SK-N-SH (cell line): ENCODE measurements around the gene ADCY10. TPM values are rescaled to one million over a fixed set of nuclear protein-coding genes. Genes with fewer than 3 reads are reported as not detected.

ENCODE experiments used
- CTCF ChIA-PET: fragments of 300-600, 350-600 bp; formaldehyde crosslinking; extraction: SDS; loops from one replicate; lab custom pipeline; 2021; lab: Yijun Ruan, JAX
- POLR2A ChIA-PET: fragments of 350-600 bp; sonication (Branson Sonifier 250); formaldehyde crosslinking; extraction: SDS; loops from one replicate; lab custom pipeline; 2020; ENCODE audit warnings: antibody characterized with exemption, inconsistent platforms; lab: Yijun Ruan, JAX
- DNase-seq: peaks from one replicate; pipeline ENCODE4 v3.0.0; 2012
- H2AFZ ChIP-seq: fragments of 200-600 bp; sonication (generic); 2 replicates; pipeline ENCODE4 v1.8.1; 2016; ENCODE audit warnings: antibody characterized with exemption, mild to moderate bottlenecking, low read depth
- H3F3A ChIP-seq: fragments of 200-600 bp; sonication (generic); replicated peaks from 2 replicates; pipeline ENCODE3; 2016; ENCODE audit warnings: antibody characterized with exemption, mild to moderate bottlenecking; ENCODE audit not compliant: insufficient read depth
- H3K27ac ChIP-seq, 2 experiments: fragments of 200-500 bp in 1 of 2; fragments of 200-600 bp in 1 of 2; sonication (Bioruptor generic) in 1 of 2; sonication (generic), shearing (Covaris generic) in 1 of 2; 2 replicates each; pipeline versions ENCODE4 v1.5.1 to v1.6.1; 2014 to 2016; ENCODE audit warnings: low read depth in 2 of 2, inconsistent platforms in 1 of 2, low read length in 1 of 2, mild to moderate bottlenecking in 1 of 2, mixed read lengths in 1 of 2
- H3K27me3 ChIP-seq: fragments of 200-600 bp; sonication (generic), shearing (Covaris generic); 2 replicates; pipeline ENCODE4 v1.6.1; 2016; ENCODE audit warnings: mixed run types; ENCODE audit not compliant: insufficient read depth
- H3K36me3 ChIP-seq, 2 experiments: fragments of 200-500 bp in 1 of 2; fragments of 200-600 bp in 1 of 2; sonication (Bioruptor generic) in 1 of 2; sonication (generic) in 1 of 2; replicated peaks in 1 of 2; 2 replicates each; pipeline versions ENCODE3 to v1.5.1; 2014 to 2016; ENCODE audit warnings: low read length in 1 of 2, mild to moderate bottlenecking in 1 of 2; ENCODE audit not compliant: insufficient read depth in 2 of 2, control insufficient read depth in 1 of 2
- H3K4me1 ChIP-seq, 2 experiments: fragments of 200-500 bp in 1 of 2; fragments of 200-600 bp in 1 of 2; sonication (Bioruptor generic) in 1 of 2; sonication (generic), shearing (Covaris generic) in 1 of 2; 2 replicates each; pipeline versions ENCODE4 v1.5.1 to v1.6.1; 2014 to 2016; ENCODE audit warnings: low read depth in 1 of 2, low read length in 1 of 2, mixed run types in 1 of 2; ENCODE audit not compliant: insufficient read depth in 2 of 2, control insufficient read depth in 1 of 2
- H3K4me2 ChIP-seq: fragments of 200-600 bp; sonication (generic), shearing (Covaris generic); 2 replicates; pipeline ENCODE4 v1.6.1; 2017; ENCODE audit warnings: mixed run types
- H3K4me3 ChIP-seq, 2 experiments: fragments of 200-500 bp in 1 of 2; fragments of 200-600 bp in 1 of 2; sonication (Bioruptor generic) in 1 of 2; sonication (generic), shearing (Covaris generic) in 1 of 2; 2 replicates each; pipeline versions ENCODE4 v1.5.1 to v1.8.1; 2014 to 2016; ENCODE audit warnings: low read depth in 2 of 2, inconsistent platforms in 1 of 2, low read length in 1 of 2, mild to moderate bottlenecking in 1 of 2, mixed read lengths in 1 of 2, moderate library complexity in 1 of 2
- H3K79me2 ChIP-seq: fragments of 200-600 bp; sonication (generic); 2 replicates; pipeline ENCODE4 v1.8.1; 2017; ENCODE audit warnings: mild to moderate bottlenecking; ENCODE audit not compliant: insufficient read depth
- H3K9ac ChIP-seq: fragments of 200-600 bp; sonication (generic); 2 replicates; pipeline ENCODE4 v1.6.1; 2017; ENCODE audit warnings: mixed run types
- H3K9me2 ChIP-seq: fragments of 200-600 bp; sonication (generic); 2 replicates; pipeline ENCODE4 v1.6.1; 2017; ENCODE audit warnings: mixed run types
- H3K9me3 ChIP-seq: fragments of 200-600 bp; sonication (generic); 2 replicates; pipeline ENCODE4 v1.6.1; 2017; ENCODE audit warnings: mixed run types, mild to moderate bottlenecking, moderate library complexity
- H4K20me1 ChIP-seq: fragments of 200-600 bp; sonication (generic); 2 replicates; pipeline ENCODE4 v1.6.1; 2017; ENCODE audit warnings: mild to moderate bottlenecking, mixed run types; ENCODE audit not compliant: insufficient read depth
- CHD2 ChIP-seq: fragments of 150-350 bp; IDR thresholded peaks from 2 replicates; pipeline ENCODE4 v1.6.1; 2018; ENCODE audit warnings: low read length; ENCODE audit not compliant: partially characterized antibody
- EZH2phosphoT487 ChIP-seq: fragments of 200-600 bp; sonication (generic); IDR thresholded peaks from 2 replicates; pipeline ENCODE4 v1.6.1; 2017; ENCODE audit warnings: low read depth, mixed run types, mild to moderate bottlenecking, antibody characterized with exemption, moderate library complexity, borderline replicate concordance
- FOSL2 ChIP-seq: IDR thresholded peaks from 2 replicates; pipeline ENCODE4 v1.4.0; 2012; ENCODE audit warnings: low read depth, mild to moderate bottlenecking, moderate library complexity, borderline replicate concordance
- FOXJ3 ChIP-seq: sonication (generic); formaldehyde crosslinking; IDR thresholded peaks from 2 replicates; pipeline ENCODE4 v1.5.1; 2020; ENCODE audit warnings: mild to moderate bottlenecking, missing genetic modification reagents
- FOXM1 ChIP-seq: IDR thresholded peaks from 2 replicates; pipeline ENCODE4 v1.4.0; 2012; ENCODE audit warnings: low read depth, mild to moderate bottlenecking
- GABPA ChIP-seq: IDR thresholded peaks from 2 replicates; pipeline ENCODE4 v1.4.0; 2012; ENCODE audit warnings: low read depth, mild to moderate bottlenecking
- MEF2A ChIP-seq: IDR thresholded peaks from 2 replicates; pipeline ENCODE4 v1.4.0; 2012; ENCODE audit warnings: low read depth, borderline replicate concordance
- MXI1 ChIP-seq: IDR thresholded peaks from 2 replicates; pipeline ENCODE4 v1.6.1; 2012; ENCODE audit warnings: mild to moderate bottlenecking, low read depth, low read length, improper control_type of control experiment
- NRF1 ChIP-seq: IDR thresholded peaks from 2 replicates; pipeline ENCODE4 v1.6.1; 2012; ENCODE audit warnings: low read depth, mild to moderate bottlenecking, low read length
- RAD21 ChIP-seq: IDR thresholded peaks from 2 replicates; pipeline ENCODE4 v1.6.1; 2012; ENCODE audit warnings: mild to moderate bottlenecking, low read length
- RFX5 ChIP-seq: IDR thresholded peaks from 2 replicates; pipeline ENCODE4 v1.6.1; 2012; ENCODE audit warnings: mild to moderate bottlenecking, improper control_type of control experiment, low read length
- RXRA ChIP-seq: IDR thresholded peaks from 2 replicates; pipeline ENCODE4 v1.4.0; 2012; ENCODE audit warnings: low read depth, mild to moderate bottlenecking, borderline replicate concordance
- SIN3A ChIP-seq: IDR thresholded peaks from 2 replicates; pipeline ENCODE4 v1.6.1; 2012; ENCODE audit warnings: low read depth, mild to moderate bottlenecking, low read length, moderate library complexity, borderline replicate concordance
- SMC3 ChIP-seq: IDR thresholded peaks from 2 replicates; pipeline ENCODE4 v1.6.1; 2012; ENCODE audit warnings: low read depth, low read length, improper control_type of control experiment
- YY1 ChIP-seq: IDR thresholded peaks from 2 replicates; pipeline ENCODE4 v1.4.0; 2012; ENCODE audit warnings: low read depth, mild to moderate bottlenecking
- WGBS: methylation state at CpG from one replicate; pipeline ENCODE4 v1.1.6; 2017; ENCODE audit warnings: low lambda C conversion rate; 5-methylcytosine and 5-hydroxymethylcytosine counted together
- polyA plus RNA-seq, 3 experiments: library from polyadenylated mRNA; depleted of rRNA; stranded (reverse); fragments of >200 nt; gene quantifications; 2 replicates each; pipeline ENCODE4 v1.2.3, GENCODE V29; 2012
- TF ChIP-seq, protein P1 (sequence below): fragments of 200-600 bp; sonication (generic); IDR thresholded peaks from 2 replicates; pipeline ENCODE4 v1.6.1; 2017; ENCODE audit warnings: antibody characterized with exemption, mild to moderate bottlenecking, moderate library complexity
- TF ChIP-seq, protein P2 (sequence below): IDR thresholded peaks from 2 replicates; pipeline ENCODE4 v1.6.1; 2012; ENCODE audit warnings: mild to moderate bottlenecking, low read depth, low read length, moderate library complexity
- TF ChIP-seq, protein P3 (sequence below): IDR thresholded peaks from 2 replicates; pipeline ENCODE4; 2012
- TF ChIP-seq, protein P4 (sequence below): fragments of 150-350 bp; IDR thresholded peaks from 2 replicates; pipeline ENCODE4 v1.6.1; 2016; ENCODE audit warnings: mild to moderate bottlenecking, low read depth, low read length
- TF ChIP-seq, protein P5 (sequence below): fragments of 150-350 bp; IDR thresholded peaks from 2 replicates; pipeline ENCODE4 v1.6.1; 2017; ENCODE audit warnings: antibody characterized with exemption, low read length, low read depth, borderline replicate concordance

The ADCY10 gene
- polyA plus RNA-seq, 1 of the 3 experiments (the other 2 are of a cell fraction): 0.10 TPM

DNA sequence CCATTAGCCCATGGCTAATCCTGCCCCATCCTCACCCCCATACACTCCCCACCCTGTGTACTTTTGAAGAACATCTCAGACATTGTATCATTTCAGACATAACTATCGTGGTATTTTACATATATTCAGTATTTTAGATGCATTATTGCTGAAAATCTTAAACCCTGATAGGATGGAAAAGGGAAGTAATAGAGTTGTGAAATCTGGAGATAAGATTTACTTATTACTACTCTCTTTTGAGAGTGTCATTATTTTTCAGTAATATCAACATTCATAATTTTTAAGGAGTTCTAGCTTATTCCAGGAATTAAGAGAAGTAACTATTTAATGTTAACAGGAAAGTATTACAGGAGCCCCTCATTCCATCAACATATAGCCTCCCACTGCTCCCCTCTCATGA, 34.4 kb downstream of the ADCY10 start:
- CTCF ChIA-PET: interaction anchor here (0.6 kb wide), 1 partner anchor 135 kb away, joined by 3 read pairs; no protein-coding TSS in a partner anchor
- Histone ChIP-seq H2AFZ (no peak overlapping the region), H3K4me3 (no peak overlapping the region), H3K27me3 (no peaks in the 10 kb centered on the region), H3K79me2 (no peaks in the 10 kb centered on the region), H4K20me1 (no peaks in the 10 kb centered on the region), H3F3A (peaks cover 15% of the 10 kb centered on the region), H3K4me1 (peaks cover 0 to 15% of the 10 kb centered on the region in 2 experiments; a peak in 1 of 4 replicates), H3K9ac (no peak overlapping the region), H3K4me2 (no peak overlapping the region), H3K36me3 (no peaks in the 10 kb centered on the region), H3K9me3 (no peaks in the 10 kb centered on the region), H3K9me2 (0 out of 2 replicates have a peak, but pooled peaks cover 2% of the 10 kb centered on the region), H3K27ac (no peak overlapping the region)
- no peak for TF ChIP-seq GABPA
- no peak for TF ChIP-seq RFX5
- no peak for TF ChIP-seq FOSL2
- no peak for TF ChIP-seq YY1
- no peak for TF ChIP-seq FOXJ3
- TF ChIP-seq, protein P1, sequence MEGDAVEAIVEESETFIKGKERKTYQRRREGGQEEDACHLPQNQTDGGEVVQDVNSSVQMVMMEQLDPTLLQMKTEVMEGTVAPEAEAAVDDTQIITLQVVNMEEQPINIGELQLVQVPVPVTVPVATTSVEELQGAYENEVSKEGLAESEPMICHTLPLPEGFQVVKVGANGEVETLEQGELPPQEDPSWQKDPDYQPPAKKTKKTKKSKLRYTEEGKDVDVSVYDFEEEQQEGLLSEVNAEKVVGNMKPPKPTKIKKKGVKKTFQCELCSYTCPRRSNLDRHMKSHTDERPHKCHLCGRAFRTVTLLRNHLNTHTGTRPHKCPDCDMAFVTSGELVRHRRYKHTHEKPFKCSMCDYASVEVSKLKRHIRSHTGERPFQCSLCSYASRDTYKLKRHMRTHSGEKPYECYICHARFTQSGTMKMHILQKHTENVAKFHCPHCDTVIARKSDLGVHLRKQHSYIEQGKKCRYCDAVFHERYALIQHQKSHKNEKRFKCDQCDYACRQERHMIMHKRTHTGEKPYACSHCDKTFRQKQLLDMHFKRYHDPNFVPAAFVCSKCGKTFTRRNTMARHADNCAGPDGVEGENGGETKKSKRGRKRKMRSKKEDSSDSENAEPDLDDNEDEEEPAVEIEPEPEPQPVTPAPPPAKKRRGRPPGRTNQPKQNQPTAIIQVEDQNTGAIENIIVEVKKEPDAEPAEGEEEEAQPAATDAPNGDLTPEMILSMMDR: no peak
- TF ChIP-seq SMC3: no peak
- TF ChIP-seq MEF2A: no peak
- TF ChIP-seq, protein P2, sequence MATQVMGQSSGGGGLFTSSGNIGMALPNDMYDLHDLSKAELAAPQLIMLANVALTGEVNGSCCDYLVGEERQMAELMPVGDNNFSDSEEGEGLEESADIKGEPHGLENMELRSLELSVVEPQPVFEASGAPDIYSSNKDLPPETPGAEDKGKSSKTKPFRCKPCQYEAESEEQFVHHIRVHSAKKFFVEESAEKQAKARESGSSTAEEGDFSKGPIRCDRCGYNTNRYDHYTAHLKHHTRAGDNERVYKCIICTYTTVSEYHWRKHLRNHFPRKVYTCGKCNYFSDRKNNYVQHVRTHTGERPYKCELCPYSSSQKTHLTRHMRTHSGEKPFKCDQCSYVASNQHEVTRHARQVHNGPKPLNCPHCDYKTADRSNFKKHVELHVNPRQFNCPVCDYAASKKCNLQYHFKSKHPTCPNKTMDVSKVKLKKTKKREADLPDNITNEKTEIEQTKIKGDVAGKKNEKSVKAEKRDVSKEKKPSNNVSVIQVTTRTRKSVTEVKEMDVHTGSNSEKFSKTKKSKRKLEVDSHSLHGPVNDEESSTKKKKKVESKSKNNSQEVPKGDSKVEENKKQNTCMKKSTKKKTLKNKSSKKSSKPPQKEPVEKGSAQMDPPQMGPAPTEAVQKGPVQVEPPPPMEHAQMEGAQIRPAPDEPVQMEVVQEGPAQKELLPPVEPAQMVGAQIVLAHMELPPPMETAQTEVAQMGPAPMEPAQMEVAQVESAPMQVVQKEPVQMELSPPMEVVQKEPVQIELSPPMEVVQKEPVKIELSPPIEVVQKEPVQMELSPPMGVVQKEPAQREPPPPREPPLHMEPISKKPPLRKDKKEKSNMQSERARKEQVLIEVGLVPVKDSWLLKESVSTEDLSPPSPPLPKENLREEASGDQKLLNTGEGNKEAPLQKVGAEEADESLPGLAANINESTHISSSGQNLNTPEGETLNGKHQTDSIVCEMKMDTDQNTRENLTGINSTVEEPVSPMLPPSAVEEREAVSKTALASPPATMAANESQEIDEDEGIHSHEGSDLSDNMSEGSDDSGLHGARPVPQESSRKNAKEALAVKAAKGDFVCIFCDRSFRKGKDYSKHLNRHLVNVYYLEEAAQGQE: no peak
- TF ChIP-seq CHD2: no peak
- no peak for TF ChIP-seq MXI1
- TF ChIP-seq RXRA: no peak
- TF ChIP-seq FOXM1: no peak
- no peak for TF ChIP-seq NRF1
- TF ChIP-seq RAD21: no peak
- TF ChIP-seq, protein P3, sequence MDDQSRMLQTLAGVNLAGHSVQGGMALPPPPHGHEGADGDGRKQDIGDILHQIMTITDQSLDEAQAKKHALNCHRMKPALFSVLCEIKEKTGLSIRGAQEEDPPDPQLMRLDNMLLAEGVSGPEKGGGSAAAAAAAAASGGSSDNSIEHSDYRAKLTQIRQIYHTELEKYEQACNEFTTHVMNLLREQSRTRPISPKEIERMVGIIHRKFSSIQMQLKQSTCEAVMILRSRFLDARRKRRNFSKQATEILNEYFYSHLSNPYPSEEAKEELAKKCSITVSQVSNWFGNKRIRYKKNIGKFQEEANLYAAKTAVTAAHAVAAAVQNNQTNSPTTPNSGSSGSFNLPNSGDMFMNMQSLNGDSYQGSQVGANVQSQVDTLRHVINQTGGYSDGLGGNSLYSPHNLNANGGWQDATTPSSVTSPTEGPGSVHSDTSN: no peak
- TF ChIP-seq, protein P4, sequence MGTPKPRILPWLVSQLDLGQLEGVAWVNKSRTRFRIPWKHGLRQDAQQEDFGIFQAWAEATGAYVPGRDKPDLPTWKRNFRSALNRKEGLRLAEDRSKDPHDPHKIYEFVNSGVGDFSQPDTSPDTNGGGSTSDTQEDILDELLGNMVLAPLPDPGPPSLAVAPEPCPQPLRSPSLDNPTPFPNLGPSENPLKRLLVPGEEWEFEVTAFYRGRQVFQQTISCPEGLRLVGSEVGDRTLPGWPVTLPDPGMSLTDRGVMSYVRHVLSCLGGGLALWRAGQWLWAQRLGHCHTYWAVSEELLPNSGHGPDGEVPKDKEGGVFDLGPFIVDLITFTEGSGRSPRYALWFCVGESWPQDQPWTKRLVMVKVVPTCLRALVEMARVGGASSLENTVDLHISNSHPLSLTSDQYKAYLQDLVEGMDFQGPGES: no peak
- TF ChIP-seq, protein P5, sequence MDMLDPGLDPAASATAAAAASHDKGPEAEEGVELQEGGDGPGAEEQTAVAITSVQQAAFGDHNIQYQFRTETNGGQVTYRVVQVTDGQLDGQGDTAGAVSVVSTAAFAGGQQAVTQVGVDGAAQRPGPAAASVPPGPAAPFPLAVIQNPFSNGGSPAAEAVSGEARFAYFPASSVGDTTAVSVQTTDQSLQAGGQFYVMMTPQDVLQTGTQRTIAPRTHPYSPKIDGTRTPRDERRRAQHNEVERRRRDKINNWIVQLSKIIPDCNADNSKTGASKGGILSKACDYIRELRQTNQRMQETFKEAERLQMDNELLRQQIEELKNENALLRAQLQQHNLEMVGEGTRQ: no peak
- TF ChIP-seq EZH2phosphoT487: no peak
- TF ChIP-seq SIN3A: no peak
- DNase-seq: no peak
- 73% methylated on average over 1 of the region's 1 CpG for WGBS
- POLR2A ChIA-PET: no interaction called here
